ENCODE results near the gene ALK. TPM values are rescaled to one million over a fixed set of nuclear protein-coding genes. Genes with fewer than 3 reads are reported as not detected.

The ALK gene
- total RNA-seq, 1 donor from 2014 or later = 0.14 TPM

- intact Hi-C loops (cut with micrococcal nuclease) = no loop called here
- no peak overlapping the region for H3K4me3 ChIP-seq
- H3K4me1 ChIP-seq = no peaks in the 10 kb centered on the region
- no peaks in the 10 kb centered on the region for H3K9me3 ChIP-seq (replicated peaks)
- H3K36me3 ChIP-seq = no peaks in the 10 kb centered on the region
- H3K27me3 ChIP-seq (ENCODE audit: low read depth) = peaks cover 34% of the 10 kb centered on the region
- no peak for TF ChIP-seq CTCF (IDR thresholded peaks at IDR 0.05; ENCODE audit: borderline replicate concordance)
- DNase-seq = no peak
- no peak overlapping the region for H3K27ac ChIP-seq (replicated peaks)
Measured at GRCh38 chr2:29583104-29583503, 338.3 kb downstream of the ALK start.

- no peaks in the 10 kb centered on the region for H3K4me1 ChIP-seq
- H3K27ac ChIP-seq (replicated peaks) = no peak overlapping the region
- TF ChIP-seq CTCF (IDR thresholded peaks at IDR 0.05; ENCODE audit: borderline replicate concordance) = no peak
- intact Hi-C loops (cut with micrococcal nuclease) = no loop called here
- peaks cover 34% of the 10 kb centered on the region for H3K27me3 ChIP-seq (ENCODE audit: low read depth)
- DNase-seq = no peak
- no peaks in the 10 kb centered on the region for H3K9me3 ChIP-seq (replicated peaks)
- no peaks in the 10 kb centered on the region for H3K36me3 ChIP-seq
- H3K4me3 ChIP-seq = no peak overlapping the region
Measured at GRCh38 chr2:29582062-29582461, 339.3 kb downstream of the ALK start.

DNA sequence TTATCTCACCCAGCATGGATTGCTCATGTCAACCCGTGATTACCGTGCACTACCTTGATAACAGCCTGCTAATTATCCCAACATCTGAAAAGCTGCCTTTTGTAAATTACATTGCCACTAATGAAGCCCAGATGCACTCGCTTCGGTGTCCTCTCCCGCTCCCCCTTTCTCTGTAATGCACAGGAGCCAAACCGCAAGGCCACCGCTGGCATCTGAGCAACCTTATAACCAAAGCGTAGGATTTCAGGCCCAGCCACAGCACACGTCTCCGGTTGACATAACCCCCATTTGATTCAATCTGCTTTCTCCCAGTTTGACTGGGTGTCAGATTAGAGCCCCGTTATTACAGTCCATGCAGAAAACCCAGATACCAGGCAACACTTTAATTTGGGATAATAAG lies 341.2 kb downstream of the ALK start:
- DNase-seq = no peak
- no peak for TF ChIP-seq CTCF (IDR thresholded peaks at IDR 0.05; ENCODE audit: borderline replicate concordance)
- H3K27me3 ChIP-seq (ENCODE audit: low read depth) = peaks cover 44% of the 10 kb centered on the region
- H3K4me1 ChIP-seq = peaks cover 3% of the 10 kb centered on the region
- intact Hi-C loops (cut with micrococcal nuclease) = no loop called here
- no peak overlapping the region for H3K27ac ChIP-seq (replicated peaks)
- H3K4me3 ChIP-seq = no peak overlapping the region
- no peaks in the 10 kb centered on the region for H3K36me3 ChIP-seq
- no peaks in the 10 kb centered on the region for H3K9me3 ChIP-seq (replicated peaks)

- Histone ChIP-seq H3K27ac (replicated peaks) (no peak overlapping the region), H3K4me1 (peaks cover 3% of the 10 kb centered on the region), H3K9me3 (replicated peaks) (no peaks in the 10 kb centered on the region), H3K36me3 (no peaks in the 10 kb centered on the region), H3K27me3 (ENCODE audit: low read depth) (peaks cover 50% of the 10 kb centered on the region), H3K4me3 (no peak overlapping the region)
- DNase-seq = no peak
- no peak for TF ChIP-seq CTCF (IDR thresholded peaks at IDR 0.05; ENCODE audit: borderline replicate concordance)
- intact Hi-C loops (cut with micrococcal nuclease) = no loop called here
Measured at GRCh38 chr2:29579495-29580169, 341.8 kb downstream of the ALK start.

DNA sequence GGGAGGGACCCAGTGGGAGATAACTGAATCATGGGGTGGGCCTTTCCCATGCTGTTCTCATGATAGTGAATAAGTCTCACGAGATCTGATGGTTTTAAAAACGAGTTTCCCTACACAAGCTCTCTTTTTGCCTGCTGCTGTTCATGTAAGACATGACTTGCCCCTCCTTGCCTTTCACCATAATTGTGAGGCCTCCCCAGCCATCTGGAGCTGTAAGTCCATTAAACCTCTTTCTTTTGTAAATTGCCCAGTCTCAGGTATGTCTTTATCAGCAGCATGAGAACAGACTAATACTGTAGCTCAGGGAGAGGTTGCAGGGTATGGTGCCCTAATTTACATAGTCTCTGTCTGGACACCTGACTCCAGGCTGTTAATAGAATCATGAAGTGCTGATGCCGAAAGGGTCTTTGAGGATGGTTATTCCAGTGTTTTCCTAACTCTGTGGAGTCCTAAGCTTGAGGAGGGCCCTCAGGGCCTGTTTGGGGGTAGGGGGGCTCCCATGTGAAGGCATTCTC lies 343.2 kb downstream of the ALK start:
- Histone ChIP-seq H3K4me3 (no peak overlapping the region), H3K27me3 (ENCODE audit: low read depth) (peaks cover 61% of the 10 kb centered on the region), H3K9me3 (replicated peaks) (no peaks in the 10 kb centered on the region), H3K27ac (replicated peaks) (no peak overlapping the region), H3K36me3 (no peaks in the 10 kb centered on the region), H3K4me1 (peaks cover 3% of the 10 kb centered on the region)
- DNase-seq = no peak
- intact Hi-C loops (cut with micrococcal nuclease) = no loop called here
- TF ChIP-seq CTCF (IDR thresholded peaks at IDR 0.05; ENCODE audit: borderline replicate concordance) = no peak

Measured in left ventricle myocardium inferior (tissue), 1 donor.